ENCODE results near the gene EPB41L2.

Gene EPB41L2

GRCh38 chr6:131039345-131039680 is 23.7 kb downstream of the EPB41L2 start:
- no peak overlapping the region for H3K4me3 ChIP-seq (ENCODE audit: low read depth, low read length)
- DNase-seq (ENCODE audit: low read depth), result no peak

GRCh38 chr6:131038597-131039344 is 24.3 kb downstream of the EPB41L2 start:
- no peak overlapping the region for H3K4me3 ChIP-seq (ENCODE audit: low read depth, low read length)
- no peak for DNase-seq (ENCODE audit: low read depth)

- H3K4me3 ChIP-seq (ENCODE audit: low read depth, low read length), result no peak overlapping the region
- DNase-seq (ENCODE audit: low read depth), result no peak
These were observed 25.7 kb downstream of the EPB41L2 start for GRCh38 chr6:131037194-131037897.

- no peak for DNase-seq (ENCODE audit: low read depth)
- no peak overlapping the region for H3K4me3 ChIP-seq (ENCODE audit: low read depth, low read length)
These were observed 26.4 kb downstream of the EPB41L2 start for GRCh38 chr6:131036601-131037000.

- no peak overlapping the region for H3K4me3 ChIP-seq (ENCODE audit: low read depth, low read length)
These were observed 26.9 kb downstream of the EPB41L2 start for GRCh38 chr6:131036143-131036542.

GRCh38 chr6:131035582-131035981 is 27.5 kb downstream of the EPB41L2 start:
- DNase-seq (ENCODE audit: low read depth), result no peak
- no peak overlapping the region for H3K4me3 ChIP-seq (ENCODE audit: low read depth, low read length)

More at GRCh38 chr6:131036143-131036542, 26.9 kb downstream of the EPB41L2 start:
- no peak for DNase-seq (ENCODE audit: low read depth)

GRCh38 chr6:131033631-131034030 is 29.4 kb downstream of the EPB41L2 start:
- no peak for DNase-seq (ENCODE audit: low read depth)
- no peak overlapping the region for H3K4me3 ChIP-seq (ENCODE audit: low read depth, low read length)

- no peak for DNase-seq (ENCODE audit: low read depth)
- H3K4me3 ChIP-seq (ENCODE audit: low read depth, low read length), result no peak overlapping the region
These were observed 33.3 kb downstream of the EPB41L2 start for GRCh38 chr6:131029626-131030297.

- no peak overlapping the region for H3K4me3 ChIP-seq (ENCODE audit: low read depth, low read length)
- DNase-seq (ENCODE audit: low read depth), result no peak
These were observed 35.7 kb downstream of the EPB41L2 start for GRCh38 chr6:131027326-131027725.

- H3K4me3 ChIP-seq (ENCODE audit: low read depth, low read length), result no peak overlapping the region
- DNase-seq (ENCODE audit: low read depth), result no peak
These were observed 36.8 kb downstream of the EPB41L2 start for GRCh38 chr6:131026243-131026642.

GRCh38 chr6:131024565-131024964 is 38.5 kb downstream of the EPB41L2 start:
- H3K4me3 ChIP-seq (ENCODE audit: low read depth, low read length), result no peak overlapping the region
- DNase-seq (ENCODE audit: low read depth), result no peak

- DNase-seq (ENCODE audit: low read depth), result peak; percentile 43
- no peak overlapping the region for H3K4me3 ChIP-seq (ENCODE audit: low read depth, low read length)
These were observed 39.1 kb downstream of the EPB41L2 start for GRCh38 chr6:131023834-131024504.

- no peak for DNase-seq (ENCODE audit: low read depth)
- no peak overlapping the region for H3K4me3 ChIP-seq (ENCODE audit: low read depth, low read length)
These were observed 40.4 kb downstream of the EPB41L2 start for GRCh38 chr6:131022691-131023090.

GRCh38 chr6:131017962-131018361 is 45.1 kb downstream of the EPB41L2 start:
- H3K4me3 ChIP-seq (ENCODE audit: low read depth, low read length), result no peak overlapping the region
- DNase-seq (ENCODE audit: low read depth), result no peak

GRCh38 chr6:131015630-131016263 is 47.3 kb downstream of the EPB41L2 start:
- DNase-seq (ENCODE audit: low read depth), result peak; percentile 60
- no peak overlapping the region for H3K4me3 ChIP-seq (ENCODE audit: low read depth, low read length)

GRCh38 chr6:131015025-131015591 is 47.9 kb downstream of the EPB41L2 start:
- no peak for DNase-seq (ENCODE audit: low read depth)

GRCh38 chr6:131014080-131014776 is 48.8 kb downstream of the EPB41L2 start:
- DNase-seq (ENCODE audit: low read depth), result no peak
- H3K4me3 ChIP-seq (ENCODE audit: low read depth, low read length), result no peak overlapping the region

More at GRCh38 chr6:131015025-131015591, 47.9 kb downstream of the EPB41L2 start:
- no peak overlapping the region for H3K4me3 ChIP-seq (ENCODE audit: low read depth, low read length)

- no peak overlapping the region for H3K4me3 ChIP-seq (ENCODE audit: low read depth, low read length)
- DNase-seq (ENCODE audit: low read depth), result peak; percentile 73
These were observed 49.5 kb downstream of the EPB41L2 start for GRCh38 chr6:131013495-131013894.

- H3K4me3 ChIP-seq (ENCODE audit: low read depth, low read length), result no peak overlapping the region
- DNase-seq (ENCODE audit: low read depth), result no peak
These were observed 53.3 kb downstream of the EPB41L2 start for GRCh38 chr6:131009790-131010189.
